GM23248 (cell line): ENCODE measurements around the gene ZNRF2.

ENCODE experiments used
- EZH2 ChIP-seq: fragments of 200-600 bp; sonication (generic); IDR thresholded peaks from 2 replicates; pipeline ENCODE4 v1.6.1; 2018; ENCODE audit warnings: antibody characterized with exemption, mild to moderate bottlenecking; ENCODE audit not compliant: insufficient read depth, poor library complexity, severe bottlenecking
- EZH2phosphoT487 ChIP-seq: fragments of 200-600 bp; sonication (generic); IDR thresholded peaks from 2 replicates; pipeline ENCODE4 v1.6.1; 2018; ENCODE audit warnings: antibody characterized with exemption, moderate library complexity, mild to moderate bottlenecking, low read depth; ENCODE audit not compliant: insufficient read depth

GRCh38 chr7:30347226-30348082, 63.1 kb downstream of the ZNRF2 start:
- TF ChIP-seq EZH2 (no peak), EZH2phosphoT487 (no peak)
